Measurements from ENCODE around the gene MT1X.

DNA sequence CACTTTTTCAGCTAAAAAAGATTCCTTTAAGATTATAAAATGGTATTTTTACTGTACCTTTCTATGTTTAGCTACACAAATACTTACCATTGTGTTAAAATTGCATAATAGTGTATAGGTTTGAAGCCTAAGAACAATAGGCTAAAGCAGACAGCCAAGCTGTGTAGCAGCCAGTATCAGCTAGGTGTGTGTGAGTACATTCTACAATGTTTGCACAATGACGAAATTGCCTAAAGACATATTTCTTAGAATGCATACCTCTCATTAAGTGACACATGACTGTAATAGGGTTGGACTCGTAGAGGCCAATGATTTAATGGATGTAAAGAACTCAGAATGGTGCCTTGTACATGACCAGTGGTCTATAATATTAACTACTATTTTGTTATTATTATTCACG is 32.5 kb upstream of the MT1X start:
- TF ChIP-seq, protein P1, sequence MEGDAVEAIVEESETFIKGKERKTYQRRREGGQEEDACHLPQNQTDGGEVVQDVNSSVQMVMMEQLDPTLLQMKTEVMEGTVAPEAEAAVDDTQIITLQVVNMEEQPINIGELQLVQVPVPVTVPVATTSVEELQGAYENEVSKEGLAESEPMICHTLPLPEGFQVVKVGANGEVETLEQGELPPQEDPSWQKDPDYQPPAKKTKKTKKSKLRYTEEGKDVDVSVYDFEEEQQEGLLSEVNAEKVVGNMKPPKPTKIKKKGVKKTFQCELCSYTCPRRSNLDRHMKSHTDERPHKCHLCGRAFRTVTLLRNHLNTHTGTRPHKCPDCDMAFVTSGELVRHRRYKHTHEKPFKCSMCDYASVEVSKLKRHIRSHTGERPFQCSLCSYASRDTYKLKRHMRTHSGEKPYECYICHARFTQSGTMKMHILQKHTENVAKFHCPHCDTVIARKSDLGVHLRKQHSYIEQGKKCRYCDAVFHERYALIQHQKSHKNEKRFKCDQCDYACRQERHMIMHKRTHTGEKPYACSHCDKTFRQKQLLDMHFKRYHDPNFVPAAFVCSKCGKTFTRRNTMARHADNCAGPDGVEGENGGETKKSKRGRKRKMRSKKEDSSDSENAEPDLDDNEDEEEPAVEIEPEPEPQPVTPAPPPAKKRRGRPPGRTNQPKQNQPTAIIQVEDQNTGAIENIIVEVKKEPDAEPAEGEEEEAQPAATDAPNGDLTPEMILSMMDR (IDR thresholded peaks at IDR 0.05): no peak
- no peak for TF ChIP-seq POLR2A (IDR thresholded peaks at IDR 0.05)
